GM18508 (cell line): ENCODE data around the gene SLC34A1.
"Not testable (repeated sequence)": the region's sequence is repeated elsewhere in the genome, so short reads cannot be mapped to it uniquely, and the experiment has no call there.

Experiments used
- ATAC-seq: cut with Tn5 transposase; IDR thresholded peaks from one replicate; pipeline ENCODE4 v1.9.1; 2021; ENCODE audit warnings: moderate number of reproducible peaks; ENCODE audit not compliant: insufficient read depth, unreplicated experiment

The SLC34A1 gene

GRCh38 chr5:177354711-177355110 lies 29.5 kb upstream of the SLC34A1 start:
- no peak for ATAC-seq

DNA sequence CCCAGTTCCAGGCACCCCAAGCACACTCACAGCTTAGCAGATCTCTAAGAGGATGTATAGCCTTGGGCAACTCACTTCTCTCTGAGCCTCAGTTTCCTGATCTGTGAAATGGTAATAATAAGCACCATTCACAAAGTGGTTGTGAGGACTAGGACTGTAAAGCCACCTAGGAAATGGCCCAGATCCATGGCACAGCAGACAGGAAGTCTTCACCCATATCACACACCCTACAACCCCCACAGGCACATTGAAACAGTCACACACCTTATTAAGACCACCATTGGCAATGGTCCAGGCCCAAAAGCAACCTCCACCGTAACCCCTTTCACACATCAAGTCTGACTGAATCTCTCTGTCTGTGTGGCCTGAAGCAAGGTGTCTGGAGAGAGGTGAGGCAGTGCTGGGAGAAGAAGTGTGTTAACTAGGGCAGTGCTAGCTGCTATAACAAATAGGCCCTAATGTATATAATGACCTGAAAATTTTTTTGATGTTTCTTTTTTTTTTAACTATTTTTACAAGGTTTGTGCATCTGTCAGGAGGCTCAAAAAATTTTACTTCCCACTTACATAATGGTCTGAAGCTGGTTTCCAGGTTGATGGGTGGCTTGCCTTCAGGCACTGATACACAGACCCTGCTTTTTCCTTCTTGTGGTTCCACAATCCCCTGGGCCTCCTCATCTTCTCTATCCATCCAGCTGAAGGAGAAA lies 28.9 kb upstream of the SLC34A1 start:
- no peak for ATAC-seq

DNA sequence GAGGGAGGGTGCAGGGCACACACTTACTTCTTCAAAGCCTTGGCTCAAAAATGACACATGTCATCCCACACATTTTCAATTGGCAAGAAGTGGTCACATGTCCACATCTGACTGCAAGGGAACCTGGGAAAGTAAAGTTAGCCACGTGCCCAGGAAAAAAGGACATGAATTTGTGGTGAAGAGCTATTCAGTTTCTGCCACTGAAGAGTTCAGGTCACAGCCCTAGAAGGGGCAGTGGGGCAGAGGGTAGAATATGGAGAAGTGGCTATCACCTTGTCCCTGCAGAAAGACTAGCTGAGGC lies 28.4 kb upstream of the SLC34A1 start:
- ATAC-seq = no peak

- ATAC-seq = no peak
These were observed 27.5 kb upstream of the SLC34A1 start for GRCh38 chr5:177356746-177357145.

DNA sequence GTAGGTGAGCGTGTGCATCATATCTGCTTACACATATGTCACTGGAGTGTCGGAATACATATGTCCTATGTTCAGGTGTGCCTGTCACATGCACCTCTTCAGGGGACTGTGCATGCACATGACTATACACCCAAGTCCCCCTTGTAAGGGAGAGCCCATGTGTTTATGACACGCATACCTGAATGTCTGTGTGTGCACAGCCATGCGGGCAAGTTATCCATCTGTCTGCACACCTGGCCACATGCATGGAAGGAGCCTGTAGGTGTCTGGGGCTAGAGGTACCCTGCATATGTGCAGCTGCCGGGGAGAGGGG lies 27.1 kb upstream of the SLC34A1 start:
- no peak for ATAC-seq

DNA sequence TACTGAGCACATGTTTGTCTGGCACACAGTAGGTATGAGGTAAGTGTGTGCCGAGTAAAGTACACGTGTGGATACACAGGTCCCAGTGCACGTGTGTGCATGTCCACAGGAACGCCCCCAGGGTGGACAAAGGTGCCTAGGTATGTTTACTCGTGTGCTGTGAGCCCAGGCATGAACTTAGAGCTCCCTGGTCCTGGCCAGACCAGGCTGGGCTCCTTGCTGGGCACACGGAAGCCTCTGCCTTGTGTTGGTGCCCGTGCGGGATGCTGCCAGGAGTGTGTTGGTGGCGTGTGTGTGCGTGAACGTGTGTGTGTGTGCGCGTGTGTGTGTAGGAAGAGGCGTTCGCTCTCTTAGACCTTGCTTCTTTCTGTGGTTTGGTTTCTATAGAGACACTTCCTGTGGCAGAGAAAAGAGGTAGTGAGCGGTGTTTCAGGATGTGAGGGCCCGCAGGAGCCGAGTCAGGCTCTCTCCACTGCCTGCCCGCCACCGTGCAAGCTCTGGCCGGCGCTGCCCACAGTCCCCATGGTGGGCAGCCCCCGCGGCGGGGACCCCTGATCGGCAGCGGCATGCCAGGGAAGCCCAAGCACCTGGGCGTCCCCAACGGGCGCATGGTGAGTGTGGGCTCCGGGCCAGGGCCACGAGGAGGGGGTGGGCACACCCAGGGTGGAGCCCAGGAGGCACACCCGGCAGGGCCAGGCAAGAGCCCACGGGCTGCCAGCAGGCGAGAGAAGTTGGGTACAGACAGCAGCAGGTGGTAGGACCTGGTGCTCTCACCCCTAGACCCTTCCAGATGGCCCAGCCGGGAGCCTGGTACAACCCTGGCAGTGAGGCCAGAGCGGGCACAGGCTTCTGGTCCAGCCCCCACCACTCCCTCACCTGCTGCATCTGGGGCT lies 26.5 kb upstream of the SLC34A1 start, which contains the start of gene RGS14:
TSS of gene RGS14 (plus strand) at position 466 of the 893 bp plus-strand sequence. CDS start at position 567, 101 bp downstream.
- peak; percentile 71 for ATAC-seq

- ATAC-seq = no peak
These were observed 25.8 kb upstream of the SLC34A1 start for GRCh38 chr5:177358370-177358819.

DNA sequence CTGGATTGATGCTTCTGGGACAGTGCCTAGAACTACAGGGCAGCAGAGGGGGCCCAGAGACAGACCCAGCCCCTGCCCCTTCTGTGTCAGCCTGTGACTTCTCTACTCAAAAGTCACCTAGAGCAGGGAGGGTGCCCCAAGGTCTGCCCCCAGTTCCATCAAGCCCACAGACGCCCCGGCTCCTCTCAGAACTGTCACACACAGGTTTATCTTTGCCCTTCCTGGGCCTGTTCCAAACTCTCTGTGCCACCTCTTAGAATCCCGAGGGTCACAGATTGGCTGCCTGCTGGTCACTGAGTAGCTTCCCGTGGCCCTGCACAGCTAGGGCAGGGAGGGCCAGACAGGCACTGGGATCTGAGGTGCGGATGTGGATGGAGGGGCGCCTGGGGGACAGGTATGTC lies 24.8 kb upstream of the SLC34A1 start:
- ATAC-seq = no peak

DNA sequence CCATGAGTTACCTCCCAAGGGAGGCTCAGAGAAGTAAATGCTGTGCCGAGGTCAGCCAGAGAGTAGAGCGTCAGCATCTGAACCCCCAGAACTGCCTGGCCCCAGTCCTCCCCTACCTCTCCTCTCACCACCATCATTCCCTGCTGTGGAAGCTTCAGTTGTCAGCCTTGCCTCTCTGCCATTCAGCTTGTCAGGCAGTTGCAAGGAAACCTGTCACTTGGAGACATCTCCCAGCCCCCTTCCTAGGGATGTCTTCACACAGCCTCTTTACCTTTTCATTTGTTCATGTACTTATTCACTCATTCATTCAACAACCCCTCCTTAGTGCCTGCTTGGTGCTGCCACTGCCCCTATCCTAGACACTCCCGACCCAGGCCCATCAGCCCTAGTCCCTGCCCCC lies 24.4 kb upstream of the SLC34A1 start:
- ATAC-seq = no peak

GRCh38 chr5:177360740-177361139 lies 23.5 kb upstream of the SLC34A1 start:
- not testable (repeated sequence) for ATAC-seq

DNA sequence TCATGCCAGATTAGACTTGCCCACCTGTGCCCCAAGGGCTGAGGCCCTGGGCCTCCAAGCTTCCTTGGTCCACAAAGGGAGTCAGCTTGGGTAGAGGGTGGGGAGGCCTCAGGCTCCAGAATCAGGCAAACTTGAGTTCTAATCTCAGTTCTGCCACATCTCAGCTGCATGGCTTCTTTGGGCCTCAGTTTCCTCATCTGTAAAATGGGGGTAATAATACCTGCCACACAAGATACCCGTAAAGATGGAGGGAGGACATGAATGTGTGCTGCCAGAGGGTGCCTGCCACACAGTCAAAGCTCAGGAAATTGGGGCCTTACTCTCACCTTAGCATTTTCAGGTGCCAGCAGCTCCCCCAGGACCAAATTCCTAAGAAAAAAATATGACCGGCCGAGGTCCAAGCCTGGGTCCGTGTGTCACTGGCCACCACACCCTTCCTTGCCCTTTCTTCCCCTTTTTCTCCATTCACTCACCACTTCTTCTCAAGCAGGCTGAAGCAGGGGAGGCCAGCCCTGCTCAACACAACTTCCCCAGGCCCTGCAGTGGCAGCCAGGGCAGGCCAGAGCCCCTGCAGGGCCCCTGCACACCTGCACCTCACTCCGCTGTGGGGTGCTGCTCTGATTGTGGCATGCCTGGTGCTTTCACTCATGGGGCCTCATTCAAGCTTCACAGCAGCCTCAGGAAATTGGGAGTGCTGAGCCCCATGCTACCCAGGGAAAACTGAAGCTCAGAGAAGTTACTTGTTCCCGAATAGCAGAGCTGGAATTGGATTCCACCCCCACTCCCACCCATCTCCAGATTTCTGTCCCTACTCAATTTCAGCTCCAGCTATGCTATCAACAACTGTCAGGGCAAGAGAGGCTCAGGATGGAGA lies 22.6 kb upstream of the SLC34A1 start:
- no peak for ATAC-seq

GRCh38 chr5:177362292-177362609 lies 22.0 kb upstream of the SLC34A1 start:
- no peak for ATAC-seq

DNA sequence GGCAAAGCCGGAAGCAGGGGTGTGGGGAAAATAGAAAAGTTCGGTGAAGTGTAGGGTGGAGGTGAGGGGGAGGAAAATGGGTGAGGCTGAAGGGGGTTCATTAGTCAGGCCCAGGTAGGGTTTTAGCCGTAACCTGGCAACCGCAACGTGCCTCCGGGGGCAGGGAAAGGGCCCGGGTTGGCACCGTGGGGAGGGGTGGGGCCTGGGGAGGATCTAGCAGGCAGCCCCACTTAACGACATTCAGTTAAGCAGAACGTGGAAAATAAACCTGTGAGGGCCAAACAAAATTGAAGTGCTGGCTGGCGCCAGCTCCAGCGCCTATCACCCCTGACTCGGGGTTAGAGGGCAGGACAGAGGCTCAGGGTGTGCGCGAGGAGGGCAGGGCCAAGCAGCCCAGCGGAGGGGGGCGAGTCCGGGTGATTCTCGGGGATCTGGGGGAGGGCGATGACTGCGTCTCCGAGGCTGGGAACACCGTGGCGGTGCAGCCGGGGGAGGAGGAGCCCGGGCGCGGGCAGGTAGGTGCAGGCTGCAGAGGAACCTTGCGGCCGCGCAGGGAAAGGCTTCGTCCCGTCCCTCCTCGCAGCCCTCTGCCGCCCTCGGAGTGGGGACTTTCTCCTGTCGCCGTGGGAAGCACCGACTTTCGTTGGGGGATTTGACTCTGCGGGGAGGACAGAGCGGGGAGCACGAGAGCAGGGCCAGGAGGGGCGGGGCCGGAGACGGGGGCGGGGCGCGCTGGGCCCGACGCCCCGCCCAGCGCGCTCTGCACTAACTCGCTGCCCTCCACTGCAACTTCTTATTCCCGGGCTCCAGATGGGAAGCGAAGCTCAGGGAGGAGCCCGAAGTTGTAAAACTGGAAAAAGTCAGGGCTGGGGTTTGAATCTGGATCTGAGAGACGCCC lies 21.4 kb upstream of the SLC34A1 start:
- ATAC-seq = no peak

- ATAC-seq = no peak
These were observed 20.7 kb upstream of the SLC34A1 start for GRCh38 chr5:177363565-177363964.

DNA sequence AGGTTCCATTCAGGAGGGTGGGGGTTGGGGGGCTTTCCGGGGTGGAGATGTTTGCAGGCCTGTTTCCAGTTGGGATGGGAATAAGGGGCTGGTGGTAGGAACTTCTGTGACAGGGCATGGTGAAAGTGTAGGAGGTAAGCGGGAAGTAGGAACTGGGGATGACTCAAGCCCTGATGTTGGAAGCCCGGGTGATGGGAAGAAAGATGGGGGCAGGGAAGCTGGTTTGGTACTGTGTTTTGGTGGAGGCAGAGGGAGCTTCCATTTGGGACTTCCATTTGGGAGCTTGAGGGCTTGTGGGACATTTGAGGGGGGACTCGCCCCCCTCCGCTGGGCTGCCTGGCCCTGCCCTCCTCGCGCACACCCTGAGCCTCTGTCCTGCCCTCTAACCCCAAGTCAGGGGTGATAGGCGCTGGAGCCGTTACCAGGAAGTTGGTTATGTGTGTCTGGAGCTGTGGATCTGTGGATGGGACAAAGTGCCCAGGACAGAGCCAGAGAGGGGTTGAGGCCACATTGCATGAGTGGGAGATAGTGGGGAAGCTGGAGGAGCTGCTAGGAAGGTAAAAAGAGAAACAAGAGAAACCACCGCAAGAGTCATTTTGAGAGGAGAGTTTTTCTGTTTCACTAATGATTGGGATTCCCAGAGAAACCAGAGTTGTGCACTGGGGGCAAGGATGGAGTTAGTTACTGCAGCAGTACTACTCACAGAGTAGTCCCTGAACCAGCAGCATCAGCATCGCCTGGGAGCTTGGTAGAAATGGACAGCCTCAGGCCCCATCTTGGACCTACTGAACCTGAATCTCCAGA lies 19.9 kb upstream of the SLC34A1 start:
- ATAC-seq = peak; percentile 37

DNA sequence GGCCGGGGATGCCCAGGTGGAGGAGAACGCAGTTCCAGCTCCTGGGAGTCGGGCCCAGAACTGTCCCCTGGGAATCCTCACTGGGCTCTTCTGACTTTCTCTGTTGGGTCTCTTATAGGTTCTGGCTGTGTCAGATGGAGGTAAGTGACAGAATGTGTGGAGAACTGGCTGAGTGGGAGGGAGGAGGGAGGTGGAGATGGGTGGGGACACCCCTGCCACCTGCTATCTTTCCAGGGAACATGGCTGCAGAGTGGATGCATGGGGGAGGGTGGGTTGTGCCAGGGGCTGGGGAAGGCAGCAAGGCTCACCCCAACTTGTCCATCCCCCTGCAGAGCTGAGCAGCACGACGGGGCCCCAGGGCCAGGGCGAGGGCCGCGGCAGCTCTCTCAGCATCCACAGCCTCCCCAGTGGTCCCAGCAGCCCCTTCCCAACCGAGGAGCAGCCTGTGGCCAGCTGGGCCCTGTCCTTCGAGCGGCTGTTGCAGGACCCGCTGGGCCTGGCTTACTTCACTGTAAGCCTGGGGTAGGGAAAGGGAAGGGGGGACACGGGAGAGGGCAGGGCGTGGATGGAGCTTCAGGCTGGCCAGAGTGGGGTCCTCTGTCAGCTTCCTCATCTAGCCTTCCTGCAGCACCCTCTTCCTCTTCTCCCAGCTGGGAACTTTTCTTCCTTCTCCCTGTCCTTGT lies 18.2 kb upstream of the SLC34A1 start:
- no peak for ATAC-seq

DNA sequence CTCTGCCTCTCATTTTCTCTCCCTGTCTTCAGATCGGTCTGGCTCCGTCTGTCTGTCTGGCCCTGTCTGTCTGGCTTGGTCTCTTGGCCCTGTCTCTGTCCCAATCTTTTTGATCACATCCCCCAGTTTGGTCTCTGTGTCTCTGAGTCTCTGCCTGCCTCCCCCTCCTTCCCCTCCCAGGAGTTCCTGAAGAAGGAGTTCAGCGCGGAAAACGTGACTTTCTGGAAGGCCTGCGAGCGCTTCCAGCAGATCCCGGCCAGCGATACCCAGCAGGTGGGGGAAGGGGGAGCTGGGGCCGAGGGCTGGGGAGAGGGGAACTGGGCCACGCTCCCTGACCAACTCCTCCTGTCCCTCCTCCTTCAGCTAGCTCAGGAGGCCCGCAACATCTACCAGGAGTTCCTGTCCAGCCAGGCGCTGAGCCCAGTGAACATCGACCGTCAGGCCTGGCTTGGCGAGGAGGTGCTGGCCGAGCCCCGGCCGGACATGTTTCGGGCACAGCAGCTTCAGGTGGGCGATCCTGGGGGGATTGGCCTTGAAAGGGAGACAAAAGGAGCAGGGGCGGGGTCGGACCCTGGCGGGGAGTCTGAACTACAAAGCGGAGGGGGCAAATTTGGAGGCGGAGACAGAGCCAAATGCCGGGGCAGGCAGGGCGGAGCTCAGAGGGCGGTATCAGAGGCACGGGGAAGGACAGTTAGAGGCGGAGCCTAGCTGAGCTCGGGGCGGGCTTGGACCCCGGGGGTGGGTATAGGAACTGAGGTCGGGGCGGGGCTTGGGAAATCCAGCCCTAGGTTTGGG lies 17.5 kb upstream of the SLC34A1 start:
- no peak for ATAC-seq

GRCh38 chr5:177367323-177367848 lies 16.8 kb upstream of the SLC34A1 start:
- no peak for ATAC-seq
